Calu3 (cell line): ENCODE results near the gene NPBWR2. TPM values are rescaled to one million over a fixed set of nuclear protein-coding genes. Genes with fewer than 3 reads are reported as not detected.
"Not testable (repeated sequence)": the region's sequence is repeated elsewhere in the genome, so short reads cannot be mapped to it uniquely, and the experiment has no call there.

ENCODE experiments used
- BruUV-seq: library from RNA; stranded (reverse); fragments of 400-500 nt; replicated peaks from 2 replicates; lab custom pipeline; 2021; lab: Mats Ljungman, UMichigan
- CTCF ChIA-PET: fragments of 300-600 bp; sonication (Branson Sonifier 250); formaldehyde crosslinking; loops from one replicate; lab custom pipeline; 2022; ENCODE audit warnings: antibody characterized with exemption; lab: Charles Lee
- DNase-seq: peaks from one replicate; pipeline ENCODE4 v3.0.0; 2022
- H3K27ac Mint-ChIP-seq: one replicate; pipeline ENCODE4 v1.8.0; 2022; ENCODE audit warnings: mixed read lengths; ENCODE audit not compliant: unreplicated experiment
- H3K27me3 Mint-ChIP-seq: one replicate; pipeline ENCODE4 v1.8.0; 2022; ENCODE audit warnings: mixed read lengths; ENCODE audit not compliant: unreplicated experiment
- H3K36me3 Mint-ChIP-seq: one replicate; pipeline ENCODE4 v1.8.0; 2022; ENCODE audit warnings: mild to moderate bottlenecking, moderate library complexity, mixed read lengths; ENCODE audit not compliant: insufficient read depth, unreplicated experiment
- H3K4me1 Mint-ChIP-seq: one replicate; pipeline ENCODE4 v1.8.0; 2022; ENCODE audit warnings: mild to moderate bottlenecking, low read depth, mixed read lengths; ENCODE audit not compliant: unreplicated experiment
- H3K4me3 Mint-ChIP-seq: one replicate; pipeline ENCODE4 v1.8.0; 2022; ENCODE audit warnings: mild to moderate bottlenecking, low read depth, moderate library complexity, mixed read lengths; ENCODE audit not compliant: unreplicated experiment
- H3K9me3 Mint-ChIP-seq: one replicate; pipeline ENCODE4 v1.8.0; 2022; ENCODE audit warnings: low read depth, mixed read lengths; ENCODE audit not compliant: unreplicated experiment
- intact Hi-C: fragments of 100-400 bp; cut with micrococcal nuclease; formaldehyde crosslinking; loops from one replicate; pipeline ENCODE4 v1.10.0; 2022; ENCODE audit not compliant: unreplicated experiment
- total RNA-seq: library from RNA; stranded (reverse); gene quantifications from 2 replicates; pipeline ENCODE4 v1.2.3, GENCODE V29; 2022
- TF ChIP-seq, protein P1 (sequence below): fragments of 200-600 bp; IDR thresholded peaks from one replicate; pipeline ENCODE4 v1.8.0; 2022; ENCODE audit warnings: antibody characterized with exemption; ENCODE audit not compliant: unreplicated experiment

Gene NPBWR2
- total RNA-seq, 1 experiment from 2014 or later = not detected

DNA sequence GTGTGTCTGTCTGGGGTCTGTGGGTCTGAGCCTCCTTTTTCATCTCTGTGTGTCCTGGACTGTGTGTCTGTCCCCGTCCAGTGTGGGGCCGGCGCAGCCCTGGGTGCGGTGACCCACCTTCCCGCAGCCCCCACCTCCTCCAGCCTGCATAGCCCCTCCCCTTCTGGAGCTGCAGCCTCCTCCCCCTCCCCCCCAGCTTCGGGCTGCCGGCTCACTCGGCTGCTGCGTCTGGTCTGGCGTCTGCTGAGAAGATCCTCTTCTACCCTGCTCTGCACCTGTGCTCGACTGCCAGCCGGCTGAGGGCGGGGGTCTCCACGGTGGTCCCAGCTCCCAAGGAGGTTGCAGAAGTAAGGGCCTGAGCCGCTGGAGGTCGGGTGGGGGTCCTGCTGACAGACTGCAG, 15.6 kb downstream of the NPBWR2 start:
- DNase-seq = no peak
- peaks cover 78% of the 10 kb centered on the region for H3K27me3 Mint-ChIP-seq
- H3K36me3 Mint-ChIP-seq = peaks cover 8% of the 10 kb centered on the region
- intact Hi-C loops = no loop called here
- CTCF ChIA-PET = interaction anchor here (0.6 to 0.9 kb wide), 2 partner anchors 9 to 10 kb away, joined by 3 to 4 read pairs; no protein-coding TSS in a partner anchor
- TF ChIP-seq, protein P1, sequence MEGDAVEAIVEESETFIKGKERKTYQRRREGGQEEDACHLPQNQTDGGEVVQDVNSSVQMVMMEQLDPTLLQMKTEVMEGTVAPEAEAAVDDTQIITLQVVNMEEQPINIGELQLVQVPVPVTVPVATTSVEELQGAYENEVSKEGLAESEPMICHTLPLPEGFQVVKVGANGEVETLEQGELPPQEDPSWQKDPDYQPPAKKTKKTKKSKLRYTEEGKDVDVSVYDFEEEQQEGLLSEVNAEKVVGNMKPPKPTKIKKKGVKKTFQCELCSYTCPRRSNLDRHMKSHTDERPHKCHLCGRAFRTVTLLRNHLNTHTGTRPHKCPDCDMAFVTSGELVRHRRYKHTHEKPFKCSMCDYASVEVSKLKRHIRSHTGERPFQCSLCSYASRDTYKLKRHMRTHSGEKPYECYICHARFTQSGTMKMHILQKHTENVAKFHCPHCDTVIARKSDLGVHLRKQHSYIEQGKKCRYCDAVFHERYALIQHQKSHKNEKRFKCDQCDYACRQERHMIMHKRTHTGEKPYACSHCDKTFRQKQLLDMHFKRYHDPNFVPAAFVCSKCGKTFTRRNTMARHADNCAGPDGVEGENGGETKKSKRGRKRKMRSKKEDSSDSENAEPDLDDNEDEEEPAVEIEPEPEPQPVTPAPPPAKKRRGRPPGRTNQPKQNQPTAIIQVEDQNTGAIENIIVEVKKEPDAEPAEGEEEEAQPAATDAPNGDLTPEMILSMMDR = no peak
- H3K27ac Mint-ChIP-seq = no peak overlapping the region
- no TSS peak for BruUV-seq
- peaks cover 2% of the 10 kb centered on the region for H3K9me3 Mint-ChIP-seq
- H3K4me1 Mint-ChIP-seq = peaks cover 10% of the 10 kb centered on the region
- H3K4me3 Mint-ChIP-seq = no peak overlapping the region

DNA sequence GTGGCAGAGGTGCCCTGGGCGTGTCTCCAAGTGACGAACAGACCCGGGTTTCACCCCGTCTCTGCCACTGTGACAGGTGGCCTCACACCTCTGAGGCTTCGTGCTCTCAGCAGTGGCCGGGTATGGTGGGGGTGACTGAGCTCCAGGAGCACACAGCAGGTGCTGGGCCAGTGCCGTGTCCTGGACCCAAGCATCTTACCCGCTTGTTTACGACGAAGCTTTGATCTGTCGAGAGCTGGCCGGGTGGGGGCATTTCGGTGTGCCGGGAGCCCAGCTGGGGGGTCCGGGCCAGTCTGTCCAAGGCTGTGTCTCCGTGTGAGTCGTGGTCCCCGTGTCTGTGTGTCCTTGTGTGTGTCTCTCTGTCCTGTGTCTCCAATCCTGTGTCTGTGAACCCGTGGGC, 16.0 kb downstream of the NPBWR2 start:
- BruUV-seq = no TSS peak
- TF ChIP-seq, protein P1 = no peak

DNA sequence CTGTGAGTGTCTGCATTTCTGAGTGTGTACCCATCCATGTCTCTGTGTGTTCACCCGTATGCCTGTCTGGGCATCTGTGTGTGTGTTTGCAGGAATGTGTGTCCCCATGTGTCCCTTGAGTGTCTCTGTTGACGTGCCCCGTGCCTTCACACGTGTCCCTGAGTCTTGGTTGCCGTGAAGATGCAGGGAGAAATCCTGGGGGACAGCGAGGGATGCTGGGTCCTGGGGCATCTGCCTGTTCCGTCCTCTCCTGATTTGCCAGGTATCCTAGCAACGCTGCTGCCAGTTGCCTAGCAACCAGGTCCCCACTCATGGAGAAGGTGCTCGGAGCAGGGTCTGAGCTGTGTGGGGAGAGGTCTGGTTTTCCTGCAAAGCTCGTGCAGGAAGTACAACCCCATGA, 17.2 kb downstream of the NPBWR2 start:
- CTCF ChIA-PET = no interaction called here
- Mint-ChIP-seq H3K4me1 (peaks cover 10% of the 10 kb centered on the region), H3K27ac (no peak overlapping the region), H3K27me3 (peaks cover 78% of the 10 kb centered on the region), H3K9me3 (no peaks in the 10 kb centered on the region), H3K4me3 (no peak overlapping the region), H3K36me3 (peaks cover 10% of the 10 kb centered on the region)
- DNase-seq = no peak
- intact Hi-C loops = no loop called here
- TF ChIP-seq, protein P1 = no peak
- BruUV-seq = no TSS peak

More for the DNA sequence above, 16.0 kb downstream of the NPBWR2 start:
- Mint-ChIP-seq H3K4me1 (peaks cover 10% of the 10 kb centered on the region), H3K36me3 (peaks cover 10% of the 10 kb centered on the region), H3K4me3 (no peak overlapping the region), H3K27ac (no peak overlapping the region), H3K27me3 (peaks cover 78% of the 10 kb centered on the region), H3K9me3 (no peaks in the 10 kb centered on the region)
- intact Hi-C loops = no loop called here
- CTCF ChIA-PET = interaction anchor here (0.6 kb wide), 1 partner anchor 9 kb away, joined by 4 read pairs; no protein-coding TSS in a partner anchor
- no peak for DNase-seq

DNA sequence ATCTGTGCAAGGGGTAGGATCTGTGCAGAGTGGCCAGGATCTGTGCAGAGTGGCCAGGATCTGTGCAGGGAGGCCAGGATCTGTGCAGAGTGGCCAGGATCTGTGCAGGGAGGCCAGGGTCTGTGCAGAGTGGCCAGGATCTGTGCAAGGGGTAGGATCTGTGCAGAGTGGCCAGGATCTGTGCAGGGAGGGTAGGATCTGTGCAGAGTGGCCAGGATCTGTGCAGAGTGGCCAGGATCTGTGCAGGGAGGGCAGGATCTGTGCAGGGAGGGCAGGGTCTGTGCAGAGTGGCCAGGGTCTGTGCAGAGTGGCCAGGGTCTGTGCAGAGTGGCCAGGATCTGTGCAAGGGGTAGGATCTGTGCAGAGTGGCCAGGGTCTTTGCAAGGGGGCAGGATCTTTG, 18.8 kb downstream of the NPBWR2 start:
- H3K4me1 Mint-ChIP-seq, CTCF ChIA-PET, BruUV-seq, H3K9me3 Mint-ChIP-seq, H3K27ac Mint-ChIP-seq, DNase-seq, H3K4me3 Mint-ChIP-seq, intact Hi-C loops: not testable (repeated sequence)
- Mint-ChIP-seq H3K27me3 (peaks cover 94% of the 10 kb centered on the region), H3K36me3 (peaks cover 20% of the 10 kb centered on the region)

DNA sequence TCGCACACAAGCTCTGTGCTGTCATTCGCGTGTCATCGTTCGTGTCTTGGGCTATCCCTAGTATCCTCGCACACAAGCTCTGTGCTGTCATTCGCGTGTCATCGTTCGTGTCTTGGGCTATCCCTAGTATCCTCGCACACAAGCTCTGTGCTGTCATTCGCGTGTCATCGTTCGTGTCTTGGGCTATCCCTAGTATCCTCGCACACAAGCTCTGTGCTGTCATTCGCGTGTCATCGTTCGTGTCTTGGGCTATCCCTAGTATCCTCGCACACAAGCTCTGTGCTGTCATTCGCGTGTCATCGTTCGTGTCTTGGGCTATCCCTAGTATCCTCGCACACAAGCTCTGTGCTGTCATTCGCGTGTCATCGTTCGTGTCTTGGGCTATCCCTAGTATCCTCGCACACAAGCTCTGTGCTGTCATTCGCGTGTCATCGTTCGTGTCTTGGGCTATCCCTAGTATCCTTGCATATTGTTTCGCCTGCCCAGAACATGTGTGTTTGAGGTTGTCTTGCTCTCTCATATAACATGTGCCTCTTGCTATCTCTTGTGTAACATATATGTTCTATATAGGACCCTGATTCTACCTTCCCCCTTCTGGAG, 20.0 kb downstream of the NPBWR2 start:
- H3K4me3 Mint-ChIP-seq, H3K9me3 Mint-ChIP-seq, DNase-seq, H3K27ac Mint-ChIP-seq, BruUV-seq, intact Hi-C loops: not testable (repeated sequence)
- H3K4me1 Mint-ChIP-seq = peaks cover 12% of the 10 kb centered on the region
- CTCF ChIA-PET = interaction anchor here (0.5 to 0.7 kb wide), 2 partner anchors 15 to 31 kb away, joined by 3 read pairs; no protein-coding TSS in a partner anchor
- peaks cover 97% of the 10 kb centered on the region for H3K27me3 Mint-ChIP-seq
- peaks cover 20% of the 10 kb centered on the region for H3K36me3 Mint-ChIP-seq
